ENCODE data around the gene CPNE8. TPM values are rescaled to one million over a fixed set of nuclear protein-coding genes. Genes with fewer than 3 reads are reported as not detected.
"Not testable (repeated sequence)": the region's sequence is repeated elsewhere in the genome, so short reads cannot be mapped to it uniquely, and the experiment has no call there.

The CPNE8 gene
- total RNA-seq, 3 donors from 2014 or later: 23.4 to 31.5 (median 24.7) TPM

GRCh38 chr12:38746744-38747143 is 158.6 kb downstream of the CPNE8 start:
- intact Hi-C loops (cut with DNase I, micrococcal nuclease): no loop called here
- H3K4me1 ChIP-seq (ENCODE audit: low read depth): no peaks in the 10 kb centered on the region
- H3K4me3 ChIP-seq: no peak overlapping the region
- H3K9me3 ChIP-seq: no peaks in the 10 kb centered on the region
- no peak for TF ChIP-seq CTCF (IDR thresholded peaks at IDR 0.05)
- DNase-seq (no peak), ATAC-seq (no peak)
- H3K36me3 ChIP-seq (ENCODE audit: low read depth): no peaks in the 10 kb centered on the region

- TF ChIP-seq CTCF (IDR thresholded peaks at IDR 0.05): no peak
- Histone ChIP-seq H3K9me3 (no peaks in the 10 kb centered on the region), H3K4me1 (ENCODE audit: low read depth) (no peaks in the 10 kb centered on the region), H3K4me3 (no peak overlapping the region), H3K36me3 (ENCODE audit: low read depth) (no peaks in the 10 kb centered on the region)
- ATAC-seq (no peak), DNase-seq (no peak)
- intact Hi-C loops (cut with DNase I, micrococcal nuclease): no loop called here
Observed at GRCh38 chr12:38745601-38746000, 159.8 kb downstream of the CPNE8 start.

GRCh38 chr12:38744041-38744440 is 161.3 kb downstream of the CPNE8 start:
- intact Hi-C loops (cut with DNase I, micrococcal nuclease): no loop called here
- TF ChIP-seq CTCF (IDR thresholded peaks at IDR 0.05): no peak
- DNase-seq (no peak), ATAC-seq (no peak)
- no peak overlapping the region for H3K4me3 ChIP-seq
- no peaks in the 10 kb centered on the region for H3K36me3 ChIP-seq (ENCODE audit: low read depth)
- H3K9me3 ChIP-seq: no peaks in the 10 kb centered on the region
- no peaks in the 10 kb centered on the region for H3K4me1 ChIP-seq (ENCODE audit: low read depth)

GRCh38 chr12:38742496-38742895 is 162.9 kb downstream of the CPNE8 start:
- DNase-seq; H3K9me3 ChIP-seq; H3K4me1 ChIP-seq (ENCODE audit: low read depth); intact Hi-C loops (cut with DNase I, micrococcal nuclease); ATAC-seq; H3K36me3 ChIP-seq (ENCODE audit: low read depth); H3K4me3 ChIP-seq: not testable (repeated sequence)

- Histone ChIP-seq H3K4me1 (ENCODE audit: low read depth) (no peaks in the 10 kb centered on the region), H3K4me3 (no peak overlapping the region), H3K36me3 (ENCODE audit: low read depth) (no peaks in the 10 kb centered on the region), H3K9me3 (no peaks in the 10 kb centered on the region)
- intact Hi-C loops (cut with DNase I, micrococcal nuclease): no loop called here
- TF ChIP-seq CTCF (IDR thresholded peaks at IDR 0.05): no peak
- DNase-seq: no peak
- ATAC-seq: no peak
Observed at GRCh38 chr12:38736821-38737220, 168.6 kb downstream of the CPNE8 start.

GRCh38 chr12:38732761-38733160 is 172.6 kb downstream of the CPNE8 start:
- intact Hi-C loops (cut with DNase I, micrococcal nuclease): no loop called here
- TF ChIP-seq CTCF (IDR thresholded peaks at IDR 0.05): no peak
- ATAC-seq: no peak
- DNase-seq: no peak
- Histone ChIP-seq H3K4me3 (no peak overlapping the region), H3K36me3 (ENCODE audit: low read depth) (no peaks in the 10 kb centered on the region), H3K4me1 (ENCODE audit: low read depth) (no peaks in the 10 kb centered on the region), H3K9me3 (no peaks in the 10 kb centered on the region)

All from mucosa of descending colon (tissue), 3 donors.